Caco-2 (cell line): Measurements from ENCODE around the gene RPL28. TPM values are rescaled to one million over a fixed set of nuclear protein-coding genes. Genes with fewer than 3 reads are reported as not detected.

Experiments
- BruUV-seq: library from RNA; stranded (reverse); fragments of 400-500 nt; replicated peaks from 2 replicates; lab custom pipeline; 2021; lab: Mats Ljungman, UMichigan
- CTCF ChIA-PET: fragments of 300-600 bp; sonication (Branson Sonifier 250); formaldehyde crosslinking; loops from one replicate; lab custom pipeline; 2022; ENCODE audit warnings: antibody characterized with exemption; lab: Charles Lee
- POLR2A ChIA-PET: fragments of 300-600 bp; sonication (Branson Sonifier 250); formaldehyde crosslinking; loops from one replicate; lab custom pipeline; 2022; ENCODE audit warnings: antibody characterized with exemption; lab: Charles Lee
- DNase-seq, 2 experiments: peaks; one replicate each; pipeline versions ENCODE4 v3.0.0 to v3.0.0-alpha.2; 2020 to 2022
- H3K27me3 ChIP-seq: replicated peaks from 2 replicates; pipeline ENCODE4 v1.6.0; 2011; ENCODE audit warnings: low read length; ENCODE audit not compliant: control insufficient read depth, insufficient read depth
- H3K36me3 ChIP-seq: 2 replicates; pipeline ENCODE4 v1.5.1; 2011; ENCODE audit warnings: low read length; ENCODE audit not compliant: control insufficient read depth, insufficient read depth
- H3K4me1 ChIP-seq: fragments of 250-450 bp; sonication (Bioruptor Pico); 2 replicates; pipeline ENCODE4 v1.5.1; 2020; ENCODE audit warnings: mild to moderate bottlenecking
- H3K4me3 ChIP-seq: 2 replicates; pipeline ENCODE4 v1.5.1; 2011; ENCODE audit warnings: low read depth, mild to moderate bottlenecking, control low read depth, low read length
- H3K9me3 ChIP-seq: fragments of 250-450 bp; sonication (Bioruptor Pico); 2 replicates; pipeline ENCODE4 v1.5.1; 2020; ENCODE audit warnings: mild to moderate bottlenecking, moderate library complexity
- H3K27ac Mint-ChIP-seq: one replicate; pipeline ENCODE4 v1.8.0; 2022; ENCODE audit warnings: mixed read lengths; ENCODE audit not compliant: unreplicated experiment
- H3K27me3 Mint-ChIP-seq: one replicate; pipeline ENCODE4 v1.8.0; 2022; ENCODE audit warnings: mixed read lengths; ENCODE audit not compliant: insufficient read depth, unreplicated experiment
- H3K36me3 Mint-ChIP-seq: one replicate; pipeline ENCODE4 v1.8.0; 2022; ENCODE audit warnings: mild to moderate bottlenecking, mixed read lengths; ENCODE audit not compliant: insufficient read depth, unreplicated experiment
- H3K4me1 Mint-ChIP-seq: one replicate; pipeline ENCODE4 v1.8.0; 2022; ENCODE audit warnings: low read depth, mixed read lengths; ENCODE audit not compliant: unreplicated experiment
- H3K4me3 Mint-ChIP-seq: one replicate; pipeline ENCODE4 v1.8.0; 2022; ENCODE audit warnings: mild to moderate bottlenecking, moderate library complexity, mixed read lengths; ENCODE audit not compliant: unreplicated experiment
- H3K9me3 Mint-ChIP-seq: one replicate; pipeline ENCODE4 v1.8.0; 2022; ENCODE audit warnings: mixed read lengths; ENCODE audit not compliant: unreplicated experiment
- intact Hi-C: fragments of 100-400 bp; cut with micrococcal nuclease; formaldehyde crosslinking; loops from one replicate; pipeline ENCODE4 v1.10.0; 2022; ENCODE audit not compliant: unreplicated experiment
- total RNA-seq: library from RNA; stranded (reverse); gene quantifications from 2 replicates; pipeline ENCODE4 v1.2.3, GENCODE V29; 2022
- TF ChIP-seq, protein P1 (sequence below), 2 experiments: fragments of 200-600 bp in 1 of 2; IDR thresholded peaks; 1 replicate in 1 of 2; 2 replicates in 1 of 2; pipeline versions ENCODE4 v1.5.1 to v1.8.0; 2011 to 2022; ENCODE audit warnings: antibody characterized with exemption in 1 of 2, control low read depth in 1 of 2, inconsistent platforms in 1 of 2, low read depth in 1 of 2, low read length in 1 of 2, mild to moderate bottlenecking in 1 of 2, moderate library complexity in 1 of 2; ENCODE audit not compliant: insufficient read depth in 1 of 2, severe bottlenecking in 1 of 2, unreplicated experiment in 1 of 2

RPL28 gene
- total RNA-seq, 1 experiment from 2014 or later: 2,048 TPM

DNA sequence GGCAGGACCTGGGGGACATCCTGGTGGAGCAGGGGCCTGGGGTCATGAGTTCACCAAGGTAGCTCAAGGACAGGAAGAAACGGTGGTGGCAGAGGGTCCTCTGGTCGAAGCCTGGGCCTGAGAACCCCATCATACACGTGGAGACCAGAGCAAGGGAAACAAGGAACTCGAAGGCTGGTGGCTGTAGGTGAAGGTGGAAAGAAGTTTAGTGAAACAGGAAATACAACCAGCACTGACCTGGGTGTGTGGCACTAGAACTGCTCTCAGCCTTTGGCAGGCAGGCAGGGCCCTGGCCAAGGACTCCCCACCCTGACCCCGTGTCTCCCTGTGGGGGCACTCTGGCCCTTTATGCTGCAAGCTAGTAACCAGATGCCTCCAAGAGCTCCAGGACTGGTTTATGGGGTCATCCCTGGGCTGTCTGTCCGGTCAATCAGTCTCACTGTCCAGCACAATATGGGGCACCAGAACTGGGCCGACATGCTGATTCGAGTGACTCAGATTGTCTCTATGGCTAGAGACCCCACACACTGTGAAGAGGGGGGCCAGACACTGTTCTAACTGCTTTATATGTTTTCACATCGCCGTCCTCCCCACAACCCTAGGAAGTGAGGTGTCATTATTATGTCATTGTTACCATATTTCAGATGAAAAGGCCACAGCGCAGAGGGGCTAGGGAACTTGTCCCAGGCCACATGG, 35.0 kb upstream of the RPL28 start:
- TF ChIP-seq, protein P1, sequence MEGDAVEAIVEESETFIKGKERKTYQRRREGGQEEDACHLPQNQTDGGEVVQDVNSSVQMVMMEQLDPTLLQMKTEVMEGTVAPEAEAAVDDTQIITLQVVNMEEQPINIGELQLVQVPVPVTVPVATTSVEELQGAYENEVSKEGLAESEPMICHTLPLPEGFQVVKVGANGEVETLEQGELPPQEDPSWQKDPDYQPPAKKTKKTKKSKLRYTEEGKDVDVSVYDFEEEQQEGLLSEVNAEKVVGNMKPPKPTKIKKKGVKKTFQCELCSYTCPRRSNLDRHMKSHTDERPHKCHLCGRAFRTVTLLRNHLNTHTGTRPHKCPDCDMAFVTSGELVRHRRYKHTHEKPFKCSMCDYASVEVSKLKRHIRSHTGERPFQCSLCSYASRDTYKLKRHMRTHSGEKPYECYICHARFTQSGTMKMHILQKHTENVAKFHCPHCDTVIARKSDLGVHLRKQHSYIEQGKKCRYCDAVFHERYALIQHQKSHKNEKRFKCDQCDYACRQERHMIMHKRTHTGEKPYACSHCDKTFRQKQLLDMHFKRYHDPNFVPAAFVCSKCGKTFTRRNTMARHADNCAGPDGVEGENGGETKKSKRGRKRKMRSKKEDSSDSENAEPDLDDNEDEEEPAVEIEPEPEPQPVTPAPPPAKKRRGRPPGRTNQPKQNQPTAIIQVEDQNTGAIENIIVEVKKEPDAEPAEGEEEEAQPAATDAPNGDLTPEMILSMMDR (IDR thresholded peaks at IDR 0.05; ENCODE audit: insufficient read depth in 1 of 2, low read depth in 1 of 2, low read length in 1 of 2, severe bottlenecking in 1 of 2, unreplicated experiment in 1 of 2): no peak
- Histone ChIP-seq H3K4me3 (no peak overlapping the region), H3K4me1 (peaks cover 19% of the 10 kb centered on the region), H3K27me3 (peaks cover 5% of the 10 kb centered on the region), H3K9me3 (no peaks in the 10 kb centered on the region), H3K36me3 (no peaks in the 10 kb centered on the region)
- no peak for DNase-seq
- H3K9me3 Mint-ChIP-seq: no peaks in the 10 kb centered on the region
- intact Hi-C loops: no loop called here
- no peak overlapping the region for H3K27ac Mint-ChIP-seq
- H3K27me3 Mint-ChIP-seq: peaks cover 10% of the 10 kb centered on the region
- no peak overlapping the region for H3K4me3 Mint-ChIP-seq
- H3K36me3 Mint-ChIP-seq: peaks cover 15% of the 10 kb centered on the region
- no TSS peak for BruUV-seq
- ChIA-PET POLR2A (interaction anchor here (0.6 to 1.2 kb wide), 2 partner anchors 11 to 18 kb away, joined by 3 to 6 read pairs; partner anchors contain the start of gene KMT5C), CTCF (interaction anchor here (1.0 kb wide), 1 partner anchor 12 kb away, joined by 4 read pairs; no protein-coding TSS in a partner anchor)
- H3K4me1 Mint-ChIP-seq: peaks cover 9% of the 10 kb centered on the region

DNA sequence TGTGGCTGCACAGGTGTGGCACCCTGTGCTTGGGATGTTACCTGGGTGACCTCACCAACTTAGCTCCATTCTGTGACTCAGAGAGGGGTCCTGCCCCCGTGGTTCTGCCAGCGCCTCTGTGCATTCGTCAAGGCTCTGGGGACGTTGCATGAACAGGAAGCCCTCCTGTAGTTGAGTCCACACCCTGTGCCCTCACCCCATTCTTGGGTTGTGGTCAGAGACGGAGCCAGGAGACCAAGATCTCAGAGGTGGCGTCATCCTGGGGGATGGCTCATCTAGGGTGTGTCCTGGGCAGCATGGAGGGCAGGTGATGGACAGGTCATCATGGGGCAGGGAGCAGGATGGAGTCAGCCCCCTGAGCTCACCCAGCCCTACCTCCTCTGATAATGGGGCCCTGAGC, 33.7 kb upstream of the RPL28 start:
- H3K4me3 Mint-ChIP-seq: peak overlapping the region; percentile 80
- H3K27me3 ChIP-seq: peaks cover 5% of the 10 kb centered on the region
- TF ChIP-seq, protein P1 (IDR thresholded peaks at IDR 0.05; ENCODE audit: insufficient read depth in 1 of 2, low read depth in 1 of 2, low read length in 1 of 2, severe bottlenecking in 1 of 2, unreplicated experiment in 1 of 2): no peak
- no TSS peak for BruUV-seq
- peaks cover 9% of the 10 kb centered on the region for H3K4me1 Mint-ChIP-seq
- DNase-seq: no peak
- ChIA-PET POLR2A (no interaction called here), CTCF (interaction anchor here (1.1 kb wide), 1 partner anchor 13 kb away, joined by 3 read pairs; the partner anchor contains the start of gene KMT5C)
- H3K36me3 ChIP-seq: no peaks in the 10 kb centered on the region
- peaks cover 19% of the 10 kb centered on the region for H3K4me1 ChIP-seq
- intact Hi-C loops: no loop called here
- no peak overlapping the region for H3K4me3 ChIP-seq
- H3K9me3 Mint-ChIP-seq: no peaks in the 10 kb centered on the region
- H3K27me3 Mint-ChIP-seq: peaks cover 10% of the 10 kb centered on the region
- H3K9me3 ChIP-seq: no peaks in the 10 kb centered on the region
- peaks cover 13% of the 10 kb centered on the region for H3K36me3 Mint-ChIP-seq
- no peak overlapping the region for H3K27ac Mint-ChIP-seq

DNA sequence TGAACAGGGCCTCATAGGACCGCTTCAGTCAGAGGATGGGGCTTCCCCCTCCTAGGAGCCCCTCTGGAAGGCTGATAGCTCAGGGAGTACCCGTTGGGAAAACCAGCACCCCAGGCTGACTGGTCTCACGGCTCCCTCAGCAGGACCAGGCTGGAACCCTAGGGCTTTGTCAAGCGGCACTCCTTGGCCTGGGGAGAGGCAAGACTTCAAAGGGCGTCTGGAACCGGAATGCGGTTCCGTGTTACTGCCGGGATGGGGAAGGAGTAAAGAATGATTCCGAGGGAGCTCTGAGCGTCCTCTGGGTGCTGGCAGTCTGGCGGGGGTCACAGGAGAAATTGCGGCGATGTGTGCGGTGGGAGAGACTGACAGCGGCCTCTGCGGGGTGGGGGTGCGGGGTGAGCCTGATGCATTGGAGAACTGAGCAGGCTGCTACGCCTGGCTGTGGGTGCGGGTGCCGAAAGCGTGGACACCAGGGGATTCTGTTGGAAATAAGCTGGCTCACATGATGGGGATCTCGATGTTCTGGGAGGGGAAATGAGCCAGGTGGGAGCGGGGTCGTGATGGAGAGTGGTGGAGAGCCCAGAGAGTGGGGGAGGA, 33.1 kb upstream of the RPL28 start:
- no peaks in the 10 kb centered on the region for H3K9me3 Mint-ChIP-seq
- peaks cover 5% of the 10 kb centered on the region for H3K27me3 ChIP-seq
- peak overlapping the region; percentile 80 for H3K4me3 Mint-ChIP-seq
- DNase-seq: peak in 1 of 2 experiments; percentile 49
- H3K4me3 ChIP-seq: no peak overlapping the region
- no TSS peak for BruUV-seq
- H3K36me3 Mint-ChIP-seq: peaks cover 13% of the 10 kb centered on the region
- H3K4me1 ChIP-seq: peaks cover 19% of the 10 kb centered on the region
- POLR2A ChIA-PET: interaction anchor here (1.5 kb wide), 1 partner anchor 13 kb away, joined by 6 read pairs; the partner anchor contains the start of gene KMT5C
- no peaks in the 10 kb centered on the region for H3K36me3 ChIP-seq
- H3K27ac Mint-ChIP-seq: peak overlapping the region; percentile 10
- TF ChIP-seq, protein P1 (IDR thresholded peaks at IDR 0.05; ENCODE audit: insufficient read depth in 1 of 2, low read depth in 1 of 2, low read length in 1 of 2, severe bottlenecking in 1 of 2, unreplicated experiment in 1 of 2): no peak
- H3K4me1 Mint-ChIP-seq: peaks cover 9% of the 10 kb centered on the region
- intact Hi-C loops: no loop called here
- no peaks in the 10 kb centered on the region for H3K9me3 ChIP-seq
- H3K27me3 Mint-ChIP-seq: peaks cover 15% of the 10 kb centered on the region
- CTCF ChIA-PET: interaction anchor here (1.1 kb wide), 1 partner anchor 13 kb away, joined by 3 read pairs; the partner anchor contains the start of gene KMT5C
